Fibroblast of skin of scalp (primary cell): ENCODE measurements around the gene ATP8B1.
"Not testable (repeated sequence)": the region's sequence is repeated elsewhere in the genome, so short reads cannot be mapped to it uniquely, and the experiment has no call there.

Experiments
- DNase-seq: peaks from one replicate; pipeline ENCODE4 v3.0.0-alpha.2; 2013

The ATP8B1 gene

GRCh38 chr18:57660961-57661360 is 142.2 kb downstream of the ATP8B1 start:
- peak; percentile 72 for DNase-seq

- DNase-seq, result no peak
Measured at GRCh38 chr18:57659460-57660102, 143.5 kb downstream of the ATP8B1 start.

GRCh38 chr18:57657542-57657941 is 145.6 kb downstream of the ATP8B1 start:
- no peak for DNase-seq

GRCh38 chr18:57655740-57656139 is 147.4 kb downstream of the ATP8B1 start:
- no peak for DNase-seq

- DNase-seq, result no peak
Measured at GRCh38 chr18:57651914-57652313, 151.2 kb downstream of the ATP8B1 start.

- DNase-seq, result peak; percentile 65
Measured at GRCh38 chr18:57649556-57650500, 153.3 kb downstream of the ATP8B1 start.

GRCh38 chr18:57648414-57648813 is 154.7 kb downstream of the ATP8B1 start:
- no peak for DNase-seq

- no peak for DNase-seq
Measured at GRCh38 chr18:57644540-57644939, 158.6 kb downstream of the ATP8B1 start.

GRCh38 chr18:57643726-57644125 is 159.4 kb downstream of the ATP8B1 start:
- not testable (repeated sequence) for DNase-seq

- DNase-seq, result not testable (repeated sequence)
Measured at GRCh38 chr18:57642462-57642861, 160.7 kb downstream of the ATP8B1 start.

- DNase-seq, result no peak
Measured at GRCh38 chr18:57640749-57641148, 162.4 kb downstream of the ATP8B1 start.

GRCh38 chr18:57640236-57640635 is 162.9 kb downstream of the ATP8B1 start:
- DNase-seq, result no peak

GRCh38 chr18:57635003-57635822 is 167.9 kb downstream of the ATP8B1 start:
- DNase-seq, result no peak

- DNase-seq, result no peak
Measured at GRCh38 chr18:57631697-57632096, 171.4 kb downstream of the ATP8B1 start.

GRCh38 chr18:57630754-57631595 is 172.1 kb downstream of the ATP8B1 start:
- DNase-seq, result no peak

GRCh38 chr18:57630002-57630753 is 172.9 kb downstream of the ATP8B1 start:
- DNase-seq, result peak; percentile 97

- no peak for DNase-seq
Measured at GRCh38 chr18:57629422-57629821, 173.7 kb downstream of the ATP8B1 start.

- DNase-seq, result peak; percentile 73
Measured at GRCh38 chr18:57627488-57627887, 175.6 kb downstream of the ATP8B1 start.

GRCh38 chr18:57624988-57625387 is 178.1 kb downstream of the ATP8B1 start:
- peak; percentile 13 for DNase-seq

GRCh38 chr18:57621246-57621604 is 181.9 kb downstream of the ATP8B1 start:
- DNase-seq, result no peak

- no peak for DNase-seq
Measured at GRCh38 chr18:57619876-57620275, 183.2 kb downstream of the ATP8B1 start.
